Measurements from ENCODE around the gene PPFIA2.
"Not testable (repeated sequence)": the region's sequence is repeated elsewhere in the genome, so short reads cannot be mapped to it uniquely, and the experiment has no call there.

Gene PPFIA2

DNA sequence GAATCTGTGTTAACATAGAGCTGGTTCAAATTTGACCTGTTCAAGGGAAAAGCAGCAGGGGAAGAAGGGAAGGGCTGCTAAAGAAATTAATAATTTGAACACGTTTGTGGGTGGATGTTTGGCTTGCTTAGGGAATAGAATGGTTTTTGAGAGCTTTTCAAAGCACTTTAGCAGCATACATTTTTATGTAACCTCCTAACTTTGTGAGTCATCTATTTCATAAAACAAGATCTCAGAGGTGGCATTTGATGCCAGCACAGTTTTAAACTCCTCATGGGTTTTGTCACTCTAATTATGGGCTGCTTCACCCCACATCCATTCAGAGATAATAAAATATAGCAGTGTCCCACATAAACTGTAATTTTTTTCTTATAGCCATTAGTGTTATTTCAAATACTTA lies 537.5 kb downstream of the PPFIA2 start:
- H4K20me1 ChIP-seq (ENCODE audit: insufficient read depth), result no peaks in the 10 kb centered on the region
- no peaks in the 10 kb centered on the region for H3K4me1 ChIP-seq (ENCODE audit: low read depth, poor library complexity, severe bottlenecking)
- H3K27me3 ChIP-seq (ENCODE audit: insufficient read depth, low read depth), result no peaks in the 10 kb centered on the region
- H3K79me2 ChIP-seq (ENCODE audit: insufficient read depth, low read depth), result no peaks in the 10 kb centered on the region
- no peaks in the 10 kb centered on the region for H3K36me3 ChIP-seq (ENCODE audit: insufficient read depth)
- no peak overlapping the region for H3K4me2 ChIP-seq
- H3K4me3 ChIP-seq (IDR thresholded peaks at IDR 0.05; ENCODE audit: insufficient read depth, low read depth, low read length), result no peak overlapping the region
- no peak overlapping the region for H2AFZ ChIP-seq (ENCODE audit: low read depth)
- TF ChIP-seq, protein P1, sequence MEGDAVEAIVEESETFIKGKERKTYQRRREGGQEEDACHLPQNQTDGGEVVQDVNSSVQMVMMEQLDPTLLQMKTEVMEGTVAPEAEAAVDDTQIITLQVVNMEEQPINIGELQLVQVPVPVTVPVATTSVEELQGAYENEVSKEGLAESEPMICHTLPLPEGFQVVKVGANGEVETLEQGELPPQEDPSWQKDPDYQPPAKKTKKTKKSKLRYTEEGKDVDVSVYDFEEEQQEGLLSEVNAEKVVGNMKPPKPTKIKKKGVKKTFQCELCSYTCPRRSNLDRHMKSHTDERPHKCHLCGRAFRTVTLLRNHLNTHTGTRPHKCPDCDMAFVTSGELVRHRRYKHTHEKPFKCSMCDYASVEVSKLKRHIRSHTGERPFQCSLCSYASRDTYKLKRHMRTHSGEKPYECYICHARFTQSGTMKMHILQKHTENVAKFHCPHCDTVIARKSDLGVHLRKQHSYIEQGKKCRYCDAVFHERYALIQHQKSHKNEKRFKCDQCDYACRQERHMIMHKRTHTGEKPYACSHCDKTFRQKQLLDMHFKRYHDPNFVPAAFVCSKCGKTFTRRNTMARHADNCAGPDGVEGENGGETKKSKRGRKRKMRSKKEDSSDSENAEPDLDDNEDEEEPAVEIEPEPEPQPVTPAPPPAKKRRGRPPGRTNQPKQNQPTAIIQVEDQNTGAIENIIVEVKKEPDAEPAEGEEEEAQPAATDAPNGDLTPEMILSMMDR (conservative IDR thresholded peaks at IDR 0.05; ENCODE audit: low read depth, low read length), result no peak
- H3K9ac ChIP-seq, result no peak overlapping the region
- no peak overlapping the region for H3K27ac ChIP-seq

- TF ChIP-seq, protein P1 (conservative IDR thresholded peaks at IDR 0.05; ENCODE audit: low read depth, low read length), result no peak
- Histone ChIP-seq H3K9ac (no peak overlapping the region), H3K4me3 (IDR thresholded peaks at IDR 0.05; ENCODE audit: insufficient read depth, low read depth, low read length) (no peak overlapping the region), H3K4me1 (ENCODE audit: low read depth, poor library complexity, severe bottlenecking) (no peaks in the 10 kb centered on the region), H3K36me3 (ENCODE audit: insufficient read depth) (no peaks in the 10 kb centered on the region), H3K27ac (no peak overlapping the region), H3K27me3 (ENCODE audit: insufficient read depth, low read depth) (no peaks in the 10 kb centered on the region), H3K79me2 (ENCODE audit: insufficient read depth, low read depth) (no peaks in the 10 kb centered on the region), H3K4me2 (no peak overlapping the region), H2AFZ (ENCODE audit: low read depth) (no peak overlapping the region), H4K20me1 (ENCODE audit: insufficient read depth) (no peaks in the 10 kb centered on the region)
Observed at GRCh38 chr12:81216739-81217138, 542.4 kb downstream of the PPFIA2 start.

DNA sequence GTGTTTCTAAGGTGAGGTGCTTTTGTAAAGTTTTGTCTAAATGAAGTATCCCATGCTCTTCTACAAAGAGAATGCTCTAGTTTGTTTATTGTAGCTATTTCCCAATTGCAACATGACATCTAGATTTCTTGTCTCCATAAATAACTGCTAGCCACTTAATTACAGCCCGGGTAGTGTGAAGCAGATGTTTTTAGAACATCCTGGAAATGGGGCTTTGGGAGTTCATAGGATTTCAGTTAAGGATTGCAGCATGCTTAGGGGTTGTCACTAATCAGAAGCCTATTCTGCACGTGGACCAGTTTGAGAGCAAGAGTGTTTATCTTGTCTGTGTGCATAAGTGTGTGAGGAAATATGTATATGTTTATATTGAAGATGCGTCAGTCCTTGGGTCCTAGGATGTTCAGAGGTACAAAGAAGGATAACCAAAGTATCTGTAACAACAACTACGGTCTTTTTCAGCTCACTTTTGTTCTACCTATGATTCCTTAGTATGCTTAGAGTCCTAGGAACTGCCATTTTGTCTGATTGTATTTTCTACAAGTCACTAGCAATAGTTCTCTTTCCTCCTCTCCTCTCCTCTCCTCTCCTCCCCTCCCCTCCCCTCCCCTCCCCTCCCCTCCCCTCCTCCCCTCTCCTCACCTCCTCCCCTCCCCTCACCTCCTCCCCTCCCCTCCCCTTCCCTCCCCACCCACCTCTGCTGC lies 546.0 kb downstream of the PPFIA2 start:
- H3K79me2 ChIP-seq (ENCODE audit: insufficient read depth, low read depth), result no peaks in the 10 kb centered on the region
- no peak overlapping the region for H3K4me2 ChIP-seq
- no peak overlapping the region for H3K4me3 ChIP-seq (IDR thresholded peaks at IDR 0.05; ENCODE audit: insufficient read depth, low read depth, low read length)
- no peak overlapping the region for H2AFZ ChIP-seq (ENCODE audit: low read depth)
- no peaks in the 10 kb centered on the region for H3K4me1 ChIP-seq (ENCODE audit: low read depth, poor library complexity, severe bottlenecking)
- H3K9ac ChIP-seq, result no peak overlapping the region
- H3K36me3 ChIP-seq (ENCODE audit: insufficient read depth), result no peaks in the 10 kb centered on the region
- no peaks in the 10 kb centered on the region for H4K20me1 ChIP-seq (ENCODE audit: insufficient read depth)
- TF ChIP-seq, protein P1 (conservative IDR thresholded peaks at IDR 0.05; ENCODE audit: low read depth, low read length), result no peak
- H3K27ac ChIP-seq, result no peak overlapping the region
- no peaks in the 10 kb centered on the region for H3K27me3 ChIP-seq (ENCODE audit: insufficient read depth, low read depth)

DNA sequence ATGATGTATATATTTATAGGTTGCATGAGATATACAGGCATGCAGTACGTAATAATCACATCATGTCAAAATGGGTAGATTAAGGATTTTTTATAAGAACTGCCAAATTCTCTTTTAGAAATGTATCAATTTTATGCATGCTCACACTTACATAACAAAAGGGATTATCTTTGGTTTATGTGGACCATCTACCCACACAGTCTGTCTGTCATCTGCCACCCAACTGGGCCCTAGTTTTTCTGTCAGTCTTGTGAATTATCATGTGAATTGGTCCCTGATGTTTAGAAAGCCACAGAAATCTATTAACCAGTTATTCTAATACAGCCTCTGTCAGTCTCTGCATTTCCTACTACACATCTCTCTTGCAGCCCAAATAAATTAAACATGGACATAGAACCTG lies 547.8 kb downstream of the PPFIA2 start:
- no peaks in the 10 kb centered on the region for H3K27me3 ChIP-seq (ENCODE audit: insufficient read depth, low read depth)
- no peak overlapping the region for H3K27ac ChIP-seq
- H3K4me2 ChIP-seq, result no peak overlapping the region
- no peaks in the 10 kb centered on the region for H4K20me1 ChIP-seq (ENCODE audit: insufficient read depth)
- no peak overlapping the region for H2AFZ ChIP-seq (ENCODE audit: low read depth)
- H3K79me2 ChIP-seq (ENCODE audit: insufficient read depth, low read depth), result no peaks in the 10 kb centered on the region
- TF ChIP-seq, protein P1 (conservative IDR thresholded peaks at IDR 0.05; ENCODE audit: low read depth, low read length), result no peak
- no peaks in the 10 kb centered on the region for H3K36me3 ChIP-seq (ENCODE audit: insufficient read depth)
- H3K9ac ChIP-seq, result no peak overlapping the region
- H3K4me1 ChIP-seq (ENCODE audit: low read depth, poor library complexity, severe bottlenecking), result no peaks in the 10 kb centered on the region
- H3K4me3 ChIP-seq (IDR thresholded peaks at IDR 0.05; ENCODE audit: insufficient read depth, low read depth, low read length), result no peak overlapping the region

GRCh38 chr12:81209772-81210225 lies 549.4 kb downstream of the PPFIA2 start:
- H3K9ac ChIP-seq; H3K27me3 ChIP-seq (ENCODE audit: insufficient read depth, low read depth); H3K4me1 ChIP-seq (ENCODE audit: low read depth, poor library complexity, severe bottlenecking); H4K20me1 ChIP-seq (ENCODE audit: insufficient read depth); H3K79me2 ChIP-seq (ENCODE audit: insufficient read depth, low read depth); H2AFZ ChIP-seq (ENCODE audit: low read depth); H3K27ac ChIP-seq; H3K36me3 ChIP-seq (ENCODE audit: insufficient read depth); H3K4me3 ChIP-seq (IDR thresholded peaks at IDR 0.05; ENCODE audit: insufficient read depth, low read depth, low read length); H3K4me2 ChIP-seq: not testable (repeated sequence)
